ENCODE measurements around the gene TSPOAP1. TPM values are rescaled to one million over a fixed set of nuclear protein-coding genes. Genes with fewer than 3 reads are reported as not detected.

The TSPOAP1 gene
- total RNA-seq, 1 experiment from 2014 or later, result 10.9 TPM

- Mint-ChIP-seq H3K4me3 (no peak overlapping the region), H3K27me3 (ENCODE audit: low read depth) (no peaks in the 10 kb centered on the region; the same call in 1 of the 2 replicates), H3K4me1 (peaks cover 53% of the 10 kb centered on the region), H3K27ac (no peak overlapping the region), H3K9me3 (no peaks in the 10 kb centered on the region), H3K36me3 (no peaks in the 10 kb centered on the region)
- DNase-seq (ENCODE audit: low spot score) (peak; percentile 8), ATAC-seq (no peak)
- ChIA-PET CTCF (interaction anchor here (0.6 to 5.8 kb wide), 7 partner anchors 10 to 81 kb away, joined by 3 to 36 read pairs (median 10); partner anchors contain the start of genes RNF43, SUPT4H1 and TSPOAP1), POLR2A (interaction anchor here (0.9 to 5.3 kb wide), 6 partner anchors 9 to 81 kb away, joined by 3 to 61 read pairs (median 5); partner anchors contain the start of genes RNF43 and SUPT4H1)
- TF ChIP-seq CREM (CRISPR knock-in tag; IDR thresholded peaks at IDR 0.05), result no peak
- TF ChIP-seq ELF4 (CRISPR knock-in tag; IDR thresholded peaks at IDR 0.05; ENCODE audit: low read depth), result no peak
- TF ChIP-seq NR1H2 (CRISPR knock-in tag; IDR thresholded peaks at IDR 0.05), result no peak
- TF ChIP-seq ZMAT4 (CRISPR knock-in tag; IDR thresholded peaks at IDR 0.05), result no peak
- TF ChIP-seq CREB1 (CRISPR knock-in tag; IDR thresholded peaks at IDR 0.05), result no peak
- TF ChIP-seq ZNF416 (CRISPR knock-in tag; IDR thresholded peaks at IDR 0.05), result no peak
Observed at GRCh38 chr17:58336456-58337209, 8.0 kb upstream of the TSPOAP1 start.

- no peaks in the 10 kb centered on the region for H3K9me3 Mint-ChIP-seq
- CTCF ChIA-PET, result interaction anchor here (1.0 to 5.8 kb wide), 5 partner anchors 9 to 81 kb away, joined by 4 to 36 read pairs (median 30); partner anchors contain the start of genes RNF43, SUPT4H1 and TSPOAP1
- no peaks in the 10 kb centered on the region for H3K27me3 Mint-ChIP-seq (ENCODE audit: low read depth)
- DNase-seq (ENCODE audit: low spot score) (no peak), ATAC-seq (no peak)
- H3K36me3 Mint-ChIP-seq, result no peaks in the 10 kb centered on the region
- H3K4me3 Mint-ChIP-seq, result no peak overlapping the region
- TF ChIP-seq ZNF317 (CRISPR knock-in tag; IDR thresholded peaks at IDR 0.05; ENCODE audit: borderline replicate concordance, low read depth), result no peak
- TF ChIP-seq NFE2L1 (CRISPR knock-in tag; IDR thresholded peaks at IDR 0.05), result no peak
- TF ChIP-seq NFYB (CRISPR knock-in tag; conservative IDR thresholded peaks at IDR 0.05; ENCODE audit: low read depth), result no peak
- TF ChIP-seq IRF1 (CRISPR knock-in tag; IDR thresholded peaks at IDR 0.05), result no peak
- TF ChIP-seq STAT6 (CRISPR knock-in tag; conservative IDR thresholded peaks at IDR 0.05; ENCODE audit: low read depth), result no peak
- no peak for TF ChIP-seq NR2C2 (CRISPR knock-in tag; IDR thresholded peaks at IDR 0.05)
- TF ChIP-seq SP1 (CRISPR knock-in tag; conservative IDR thresholded peaks at IDR 0.05), result no peak
- TF ChIP-seq PREB (CRISPR knock-in tag; IDR thresholded peaks at IDR 0.05; ENCODE audit: borderline replicate concordance), result no peak
- no peak for TF ChIP-seq ZBTB43 (CRISPR knock-in tag; IDR thresholded peaks at IDR 0.05)
- TF ChIP-seq E2F4 (CRISPR knock-in tag; IDR thresholded peaks at IDR 0.05; ENCODE audit: borderline replicate concordance, low read depth), result no peak
- no peak for TF ChIP-seq JUN (CRISPR knock-in tag; IDR thresholded peaks at IDR 0.05)
- no peak for TF ChIP-seq SMAD3 (CRISPR knock-in tag; IDR thresholded peaks at IDR 0.05; ENCODE audit: borderline replicate concordance)
- TF ChIP-seq RELA (CRISPR knock-in tag; IDR thresholded peaks at IDR 0.05; ENCODE audit: borderline replicate concordance), result no peak
- TF ChIP-seq FOXK1 (CRISPR knock-in tag; IDR thresholded peaks at IDR 0.05), result no peak
- TF ChIP-seq ATF1 (CRISPR knock-in tag; IDR thresholded peaks at IDR 0.05), result no peak
- no peak for TF ChIP-seq JAZF1 (CRISPR knock-in tag; IDR thresholded peaks at IDR 0.05)
- H3K4me1 Mint-ChIP-seq, result peaks cover 59% of the 10 kb centered on the region
- no peak overlapping the region for H3K27ac Mint-ChIP-seq
- POLR2A ChIA-PET, result interaction anchor here (1.1 to 5.3 kb wide), 4 partner anchors 9 to 19 kb away, joined by 4 to 61 read pairs (median 5); partner anchors contain the start of gene SUPT4H1
Observed at GRCh38 chr17:58335779-58336455, 7.3 kb upstream of the TSPOAP1 start.

All from WTC11 (cell line).